MM.1S (cell line): ENCODE results near the gene DUOX1.

Experiments
- DNase-seq: peaks from one replicate; pipeline ENCODE4 v3.0.0-alpha.2; 2015
- H2AFZ ChIP-seq: fragments of 300-600 bp; sonication (generic); 2 replicates; pipeline ENCODE4 v1.6.0; 2016; ENCODE audit warnings: antibody characterized with exemption, low read length
- H3F3A ChIP-seq: fragments of 300-600 bp; sonication (generic); 2 replicates; pipeline ENCODE4 v1.6.1; 2016; ENCODE audit warnings: mild to moderate bottlenecking, antibody characterized with exemption, low read length, moderate library complexity, mixed read lengths; ENCODE audit not compliant: insufficient read depth
- H3K27ac ChIP-seq: fragments of 300-600 bp; sonication (generic); 2 replicates; pipeline ENCODE4 v1.5.1; 2016; ENCODE audit warnings: mild to moderate bottlenecking, low read length
- H3K27me3 ChIP-seq: fragments of 300-600 bp; sonication (generic); replicated peaks from 2 replicates; pipeline ENCODE4 v1.6.0; 2016; ENCODE audit warnings: low read length; ENCODE audit not compliant: insufficient read depth
- H3K36me3 ChIP-seq: fragments of 300-600 bp; sonication (generic); replicated peaks from 2 replicates; pipeline ENCODE4 v1.6.1; 2016; ENCODE audit warnings: mild to moderate bottlenecking, low read length, mixed read lengths; ENCODE audit not compliant: insufficient read depth
- H3K4me1 ChIP-seq: fragments of 300-600 bp; sonication (generic); 2 replicates; pipeline ENCODE4 v1.6.1; 2016; ENCODE audit warnings: low read length, mixed read lengths
- H3K4me2 ChIP-seq: fragments of 300-600 bp; sonication (generic); 2 replicates; pipeline ENCODE4 v1.6.0; 2016; ENCODE audit warnings: low read depth, low read length
- H3K4me3 ChIP-seq: fragments of 300-600 bp; sonication (generic); 2 replicates; pipeline ENCODE4 v1.5.1; 2016; ENCODE audit warnings: low read length, mixed read lengths
- H3K79me2 ChIP-seq: fragments of 300-600 bp; sonication (generic); 2 replicates; pipeline ENCODE4 v1.6.1; 2016; ENCODE audit warnings: mixed run types, low read length, mixed read lengths
- H3K9ac ChIP-seq: fragments of 300-600 bp; sonication (generic); 2 replicates; pipeline ENCODE4 v1.6.1; 2016; ENCODE audit warnings: low read length, mixed read lengths
- H3K9me2 ChIP-seq: fragments of 300-600 bp; sonication (generic); replicated peaks from 2 replicates; pipeline ENCODE4 v1.6.1; 2016; ENCODE audit warnings: mild to moderate bottlenecking, low read length, mixed read lengths; ENCODE audit not compliant: insufficient read depth
- H3K9me3 ChIP-seq: fragments of 300-600 bp; sonication (generic); replicated peaks from 2 replicates; pipeline ENCODE4 v1.6.1; 2016; ENCODE audit warnings: mild to moderate bottlenecking, low read length, mixed read lengths; ENCODE audit not compliant: insufficient read depth
- H4K20me1 ChIP-seq: fragments of 300-600 bp; sonication (generic); 2 replicates; pipeline ENCODE4 v1.6.1; 2016; ENCODE audit warnings: mild to moderate bottlenecking, low read length, moderate library complexity, mixed read lengths; ENCODE audit not compliant: insufficient read depth
- EZH2 ChIP-seq: fragments of 300-600 bp; sonication (generic); optimal IDR thresholded peaks from 2 replicates; pipeline ENCODE3; 2017; ENCODE audit warnings: low read depth, mild to moderate bottlenecking, antibody characterized with exemption, low read length, mixed read lengths
- EZH2phosphoT487 ChIP-seq: fragments of 300-600 bp; sonication (generic); IDR thresholded peaks from 2 replicates; pipeline ENCODE4 v1.6.1; 2018; ENCODE audit warnings: antibody characterized with exemption, low read length
- TF ChIP-seq, protein P1 (sequence below): fragments of 300-600 bp; sonication (generic); IDR thresholded peaks from 2 replicates; pipeline ENCODE4 v1.5.1; 2016; ENCODE audit warnings: antibody characterized with exemption, low read length, mixed read lengths

Gene DUOX1

DNA sequence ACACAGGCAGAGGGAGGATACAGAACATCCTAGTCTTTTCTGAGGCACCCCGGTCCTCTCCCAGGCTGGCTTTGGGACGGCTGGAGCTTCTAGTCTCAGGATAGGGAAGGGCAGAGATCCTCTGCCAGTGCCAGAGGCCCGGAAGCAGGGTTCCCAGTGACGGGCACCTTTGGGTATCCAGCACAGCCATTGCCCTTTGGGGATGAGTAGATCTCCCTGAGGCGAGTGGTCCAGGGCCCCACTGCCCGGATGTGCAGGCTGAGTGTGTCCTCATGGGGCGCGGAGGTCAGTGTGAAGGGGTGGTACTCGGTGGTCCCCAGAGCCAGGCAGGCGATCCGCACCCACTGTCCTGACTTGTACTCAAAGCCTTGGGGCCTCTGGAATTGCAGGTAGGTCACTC is 34.1 kb upstream of the DUOX1 start:
- Histone ChIP-seq H3K4me2 (no peak overlapping the region), H3K4me1 (no peaks in the 10 kb centered on the region), H3K4me3 (no peak overlapping the region), H3K9ac (no peak overlapping the region), H3K9me2 (no peaks in the 10 kb centered on the region), H3K36me3 (no peaks in the 10 kb centered on the region), H4K20me1 (no peaks in the 10 kb centered on the region), H2AFZ (no peak overlapping the region), H3K27ac (no peak overlapping the region), H3K9me3 (no peaks in the 10 kb centered on the region), H3K27me3 (no peaks in the 10 kb centered on the region), H3F3A (no peaks in the 10 kb centered on the region), H3K79me2 (no peaks in the 10 kb centered on the region)
- TF ChIP-seq EZH2 (no peak), EZH2phosphoT487 (no peak)
- TF ChIP-seq, protein P1, sequence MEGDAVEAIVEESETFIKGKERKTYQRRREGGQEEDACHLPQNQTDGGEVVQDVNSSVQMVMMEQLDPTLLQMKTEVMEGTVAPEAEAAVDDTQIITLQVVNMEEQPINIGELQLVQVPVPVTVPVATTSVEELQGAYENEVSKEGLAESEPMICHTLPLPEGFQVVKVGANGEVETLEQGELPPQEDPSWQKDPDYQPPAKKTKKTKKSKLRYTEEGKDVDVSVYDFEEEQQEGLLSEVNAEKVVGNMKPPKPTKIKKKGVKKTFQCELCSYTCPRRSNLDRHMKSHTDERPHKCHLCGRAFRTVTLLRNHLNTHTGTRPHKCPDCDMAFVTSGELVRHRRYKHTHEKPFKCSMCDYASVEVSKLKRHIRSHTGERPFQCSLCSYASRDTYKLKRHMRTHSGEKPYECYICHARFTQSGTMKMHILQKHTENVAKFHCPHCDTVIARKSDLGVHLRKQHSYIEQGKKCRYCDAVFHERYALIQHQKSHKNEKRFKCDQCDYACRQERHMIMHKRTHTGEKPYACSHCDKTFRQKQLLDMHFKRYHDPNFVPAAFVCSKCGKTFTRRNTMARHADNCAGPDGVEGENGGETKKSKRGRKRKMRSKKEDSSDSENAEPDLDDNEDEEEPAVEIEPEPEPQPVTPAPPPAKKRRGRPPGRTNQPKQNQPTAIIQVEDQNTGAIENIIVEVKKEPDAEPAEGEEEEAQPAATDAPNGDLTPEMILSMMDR: no peak
- DNase-seq: no peak

GRCh38 chr15:45097466-45097865 is 32.3 kb upstream of the DUOX1 start:
- H2AFZ ChIP-seq: no peak overlapping the region
- no peaks in the 10 kb centered on the region for H3K4me1 ChIP-seq
- H3K4me3 ChIP-seq: no peak overlapping the region
- no peaks in the 10 kb centered on the region for H4K20me1 ChIP-seq
- no peak overlapping the region for H3K4me2 ChIP-seq
- no peak overlapping the region for H3K9ac ChIP-seq
- no peaks in the 10 kb centered on the region for H3K9me2 ChIP-seq
- no peak for TF ChIP-seq EZH2
- TF ChIP-seq EZH2phosphoT487: no peak
- TF ChIP-seq, protein P1: no peak
- H3F3A ChIP-seq: no peaks in the 10 kb centered on the region
- H3K27me3 ChIP-seq: no peaks in the 10 kb centered on the region
- DNase-seq: no peak
- H3K27ac ChIP-seq: no peak overlapping the region
- H3K9me3 ChIP-seq: no peaks in the 10 kb centered on the region
- no peaks in the 10 kb centered on the region for H3K79me2 ChIP-seq
- H3K36me3 ChIP-seq: no peaks in the 10 kb centered on the region

- no peak for DNase-seq
Observed at GRCh38 chr15:45099549-45100165, 30.1 kb upstream of the DUOX1 start.

More at GRCh38 chr15:45099549-45100165, 30.1 kb upstream of the DUOX1 start:
- Histone ChIP-seq H3K27me3 (no peaks in the 10 kb centered on the region), H3K36me3 (no peaks in the 10 kb centered on the region), H3K4me3 (no peak overlapping the region), H2AFZ (no peak overlapping the region), H3K4me2 (no peak overlapping the region), H3K9me3 (no peaks in the 10 kb centered on the region), H3K9me2 (no peaks in the 10 kb centered on the region), H3K27ac (no peak overlapping the region), H3F3A (no peaks in the 10 kb centered on the region), H3K4me1 (no peaks in the 10 kb centered on the region), H3K9ac (no peak overlapping the region), H4K20me1 (no peaks in the 10 kb centered on the region), H3K79me2 (no peaks in the 10 kb centered on the region)
- no peak for TF ChIP-seq EZH2
- TF ChIP-seq, protein P1: no peak
